BLaER1 (cell line): ENCODE data around the gene MROH7.

ENCODE experiments used
- H3K27ac ChIP-seq: shearing (Covaris generic); formaldehyde crosslinking; 2 replicates; pipeline ENCODE4 v1.8.1; 2022
- H3K27me3 ChIP-seq: shearing (Covaris generic); formaldehyde crosslinking; 2 replicates; pipeline ENCODE4 v1.8.1; 2022
- H3K36me3 ChIP-seq: shearing (Covaris generic); formaldehyde crosslinking; 2 replicates; pipeline ENCODE4 v1.8.1; 2022
- H3K4me1 ChIP-seq: shearing (Covaris generic); formaldehyde crosslinking; 2 replicates; pipeline ENCODE4 v1.8.1; 2022
- H3K4me2 ChIP-seq: shearing (Covaris generic); formaldehyde crosslinking; 2 replicates; pipeline ENCODE4 v1.8.1; 2022
- H3K4me3 ChIP-seq: shearing (Covaris generic); formaldehyde crosslinking; 2 replicates; pipeline ENCODE4 v1.8.1; 2022
- H3K9ac ChIP-seq: shearing (Covaris generic); formaldehyde crosslinking; 2 replicates; pipeline ENCODE4 v1.8.1; 2022
- H3K9me3 ChIP-seq: shearing (Covaris generic); formaldehyde crosslinking; 2 replicates; pipeline ENCODE4 v1.8.1; 2022
- H4K20me1 ChIP-seq: shearing (Covaris generic); formaldehyde crosslinking; 2 replicates; pipeline ENCODE4 v1.8.1; 2022
- Cebpa-rat ChIP-seq: shearing (Covaris generic); IDR thresholded peaks from 2 replicates; pipeline ENCODE4 v1.8.1; 2022

Gene MROH7

DNA sequence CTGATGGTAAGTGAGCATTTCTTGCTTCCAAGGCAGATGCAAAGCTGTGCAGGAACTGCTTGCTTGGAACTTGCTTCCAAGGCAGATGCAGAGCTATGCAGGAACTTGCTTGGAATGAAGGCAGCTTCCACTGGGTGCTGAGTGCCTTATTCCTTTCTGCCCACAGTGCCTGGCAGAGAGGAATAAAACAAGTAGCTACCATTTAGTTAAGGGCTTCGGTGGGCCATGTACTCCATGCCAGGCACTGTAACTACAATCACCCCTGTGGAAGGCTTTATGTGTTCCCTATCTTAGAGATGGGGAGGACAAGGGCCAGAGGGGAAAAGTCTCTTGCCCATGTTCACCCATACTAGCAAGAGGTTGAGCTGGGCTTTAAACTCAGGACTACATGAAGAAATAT lies 8.3 kb downstream of the MROH7 start:
- Histone ChIP-seq H3K4me2 (no peak overlapping the region), H3K27ac (no peak overlapping the region), H3K4me3 (no peak overlapping the region)

DNA sequence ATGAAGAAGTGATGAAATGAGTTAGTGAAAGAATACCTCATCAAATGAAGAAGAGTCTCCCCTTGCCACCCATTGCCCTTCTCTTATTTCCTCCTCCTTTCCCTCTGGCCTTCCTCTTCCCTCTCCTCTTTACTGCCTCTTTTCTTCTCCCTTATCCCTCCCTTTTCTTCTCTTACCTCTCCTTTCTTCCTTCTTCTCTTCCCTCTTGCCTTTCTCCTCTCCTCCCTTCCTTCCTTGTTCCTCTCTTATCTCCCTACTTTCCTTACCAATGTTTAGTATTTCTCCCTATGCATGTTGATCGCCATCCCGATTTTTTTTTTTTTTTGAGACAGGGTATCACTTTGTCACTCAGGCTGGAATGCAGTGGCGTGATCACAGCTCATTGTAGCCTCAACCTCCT lies 8.8 kb downstream of the MROH7 start:
- Histone ChIP-seq H3K4me1 (no peaks in the 10 kb centered on the region), H3K27me3 (no peaks in the 10 kb centered on the region), H3K27ac (no peak overlapping the region), H3K4me2 (no peak overlapping the region), H3K36me3 (no peaks in the 10 kb centered on the region), H4K20me1 (no peaks in the 10 kb centered on the region), H3K9me3 (no peaks in the 10 kb centered on the region), H3K9ac (no peak overlapping the region), H3K4me3 (no peak overlapping the region)
- TF ChIP-seq Cebpa-rat: no peak

More for the DNA sequence above, 8.3 kb downstream of the MROH7 start:
- H3K4me1 ChIP-seq: no peaks in the 10 kb centered on the region
- H3K27me3 ChIP-seq: no peaks in the 10 kb centered on the region
- H3K9ac ChIP-seq: no peak overlapping the region
- H3K9me3 ChIP-seq: 0 out of 2 replicates have a peak, but pooled peaks cover 2% of the 10 kb centered on the region
- TF ChIP-seq Cebpa-rat: no peak
- H3K36me3 ChIP-seq: no peaks in the 10 kb centered on the region
- H4K20me1 ChIP-seq: no peaks in the 10 kb centered on the region

DNA sequence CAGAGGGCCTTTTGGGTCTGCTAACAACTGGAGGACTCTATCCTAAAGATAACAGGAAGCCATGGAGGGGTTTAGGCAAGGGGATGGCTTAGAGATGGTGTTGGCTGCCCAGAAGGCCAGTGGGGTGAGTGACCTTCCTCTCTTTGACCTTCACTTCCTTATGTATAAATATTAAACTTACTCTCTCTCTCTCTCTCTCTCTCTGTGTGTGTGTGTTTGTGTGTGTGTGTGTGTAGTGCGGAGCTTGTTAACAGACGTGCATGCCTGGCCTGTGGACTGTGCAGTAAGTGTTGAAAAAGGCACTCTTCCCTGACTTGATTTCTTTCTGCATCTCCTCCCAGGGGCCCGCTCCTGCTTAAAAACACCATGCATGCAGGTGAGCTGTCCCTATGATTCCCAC lies 10.0 kb downstream of the MROH7 start:
- no peaks in the 10 kb centered on the region for H3K9me3 ChIP-seq
- H3K36me3 ChIP-seq: no peaks in the 10 kb centered on the region
- TF ChIP-seq Cebpa-rat: no peak
- no peak overlapping the region for H3K4me3 ChIP-seq
- H3K9ac ChIP-seq: no peak overlapping the region
- H4K20me1 ChIP-seq: no peaks in the 10 kb centered on the region
- no peaks in the 10 kb centered on the region for H3K4me1 ChIP-seq
- no peak overlapping the region for H3K27ac ChIP-seq
- no peak overlapping the region for H3K4me2 ChIP-seq
- no peaks in the 10 kb centered on the region for H3K27me3 ChIP-seq

DNA sequence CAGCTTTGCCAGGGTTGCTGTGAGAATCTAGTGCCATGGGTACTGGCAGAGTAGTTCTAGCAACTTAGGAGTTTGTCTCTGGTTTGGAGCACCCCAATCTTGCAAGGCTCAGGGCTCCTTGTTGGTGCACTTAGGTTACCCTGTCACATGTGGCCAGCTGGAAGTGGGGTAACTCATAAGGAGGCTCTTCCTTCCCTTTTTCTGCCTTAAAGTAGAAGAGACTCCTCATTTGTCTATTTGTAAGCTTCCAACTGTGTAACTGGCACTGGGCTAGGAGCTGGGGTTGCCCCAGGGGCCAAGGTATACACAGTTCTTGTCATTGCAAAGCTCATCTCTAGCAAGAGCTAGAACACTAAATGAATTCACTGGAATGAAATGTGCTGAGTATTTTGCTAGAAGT lies 10.6 kb downstream of the MROH7 start:
- Histone ChIP-seq H4K20me1 (no peaks in the 10 kb centered on the region), H3K27ac (no peak overlapping the region), H3K9me3 (no peaks in the 10 kb centered on the region), H3K9ac (no peak overlapping the region), H3K4me1 (no peaks in the 10 kb centered on the region), H3K4me2 (no peak overlapping the region), H3K36me3 (no peaks in the 10 kb centered on the region), H3K4me3 (no peak overlapping the region), H3K27me3 (no peaks in the 10 kb centered on the region)
- no peak for TF ChIP-seq Cebpa-rat

DNA sequence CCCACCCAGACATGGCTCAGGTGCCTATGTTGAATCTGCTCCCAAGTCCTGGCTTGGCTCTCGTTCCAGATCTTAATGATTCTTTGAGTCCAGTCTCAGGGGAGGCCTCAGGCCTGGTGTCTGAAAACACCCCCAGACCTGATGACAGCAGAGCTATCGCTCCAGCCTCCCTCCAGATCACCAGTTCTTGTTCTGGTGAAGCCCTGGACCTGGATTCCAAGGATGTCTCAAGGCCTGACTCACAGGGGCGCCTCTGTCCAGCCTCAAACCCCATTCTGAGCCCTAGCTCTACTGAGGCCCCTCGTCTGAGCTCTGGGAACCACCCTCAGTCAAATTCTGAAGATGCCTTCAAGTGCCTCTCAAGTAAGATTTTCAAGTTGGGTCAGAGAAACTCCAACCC lies 11.4 kb downstream of the MROH7 start:
- no peak overlapping the region for H3K27ac ChIP-seq
- no peaks in the 10 kb centered on the region for H3K27me3 ChIP-seq
- H4K20me1 ChIP-seq: no peaks in the 10 kb centered on the region
- no peaks in the 10 kb centered on the region for H3K4me1 ChIP-seq
- no peaks in the 10 kb centered on the region for H3K36me3 ChIP-seq
- peaks cover 5% of the 10 kb centered on the region for H3K9me3 ChIP-seq
- no peak overlapping the region for H3K9ac ChIP-seq
- H3K4me2 ChIP-seq: no peak overlapping the region
- H3K4me3 ChIP-seq: no peak overlapping the region
- TF ChIP-seq Cebpa-rat: no peak

DNA sequence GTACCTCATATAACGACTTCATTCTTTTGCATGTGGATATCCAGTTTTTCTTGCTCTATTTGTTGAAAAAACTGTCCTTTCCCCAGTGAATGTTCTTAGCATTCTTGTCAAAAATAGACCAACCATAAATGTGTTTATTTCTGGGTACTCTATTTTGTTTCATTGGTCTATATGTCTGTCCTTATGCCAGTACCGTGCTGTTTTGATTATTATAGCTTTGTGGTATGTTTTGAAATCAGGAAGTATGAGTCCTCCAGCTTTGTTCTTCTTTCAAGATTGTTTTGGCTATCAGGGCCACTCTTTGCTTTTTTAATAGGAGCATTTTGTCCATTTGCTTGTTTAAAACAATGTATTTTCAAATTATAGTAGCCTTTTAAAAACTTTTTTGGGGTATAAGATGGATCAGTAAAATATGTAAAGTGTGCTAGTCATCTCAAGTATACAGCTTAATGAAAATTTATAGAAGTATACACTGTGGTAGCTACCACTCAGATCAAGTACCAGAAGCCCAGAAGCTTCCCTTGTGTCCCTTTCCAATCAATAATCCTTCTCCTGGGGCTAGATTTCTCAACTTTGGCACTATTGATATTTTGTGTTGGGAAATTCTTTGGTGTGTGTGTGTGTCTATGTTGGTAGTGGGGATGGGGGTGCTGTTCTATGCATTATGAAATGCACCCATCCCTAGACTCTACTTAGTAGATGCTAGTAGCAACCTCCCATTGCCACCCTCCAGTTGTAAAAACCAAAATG lies 16.8 kb downstream of the MROH7 start:
- no peaks in the 10 kb centered on the region for H4K20me1 ChIP-seq
- no peak overlapping the region for H3K27ac ChIP-seq
- no peaks in the 10 kb centered on the region for H3K36me3 ChIP-seq
- H3K4me1 ChIP-seq: no peaks in the 10 kb centered on the region
- no peaks in the 10 kb centered on the region for H3K27me3 ChIP-seq
- H3K4me3 ChIP-seq: no peak overlapping the region
- H3K9ac ChIP-seq: no peak overlapping the region
- H3K9me3 ChIP-seq: peaks cover 23% of the 10 kb centered on the region
- H3K4me2 ChIP-seq: no peak overlapping the region
- TF ChIP-seq Cebpa-rat: no peak

DNA sequence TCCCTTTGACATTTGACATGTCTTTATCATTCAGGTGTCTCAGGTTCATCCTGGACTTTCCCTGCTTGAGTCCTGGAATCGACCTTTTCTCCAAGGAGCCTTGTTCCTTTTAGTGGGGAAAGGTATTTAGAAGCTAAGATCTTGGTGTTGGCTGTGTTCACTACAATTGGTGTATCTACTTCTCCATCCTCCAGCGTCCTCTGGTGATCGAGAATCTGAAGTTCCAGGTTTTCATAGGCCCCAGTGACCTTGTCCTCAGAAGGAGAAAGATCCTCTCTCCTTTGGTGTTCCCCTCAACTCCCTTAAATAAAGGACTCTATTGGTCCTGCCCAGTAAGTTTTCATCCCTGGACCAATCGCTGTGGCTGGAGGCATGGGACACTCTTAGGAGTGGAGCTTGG lies 22.1 kb downstream of the MROH7 start:
- H3K36me3 ChIP-seq: no peaks in the 10 kb centered on the region
- no peak overlapping the region for H3K4me3 ChIP-seq
- no peak overlapping the region for H3K27ac ChIP-seq
- H3K9ac ChIP-seq: no peak overlapping the region
- H3K4me2 ChIP-seq: no peak overlapping the region
- H3K27me3 ChIP-seq: no peaks in the 10 kb centered on the region
- H3K9me3 ChIP-seq: peaks cover 11% of the 10 kb centered on the region
- H4K20me1 ChIP-seq: no peaks in the 10 kb centered on the region
- no peaks in the 10 kb centered on the region for H3K4me1 ChIP-seq
- TF ChIP-seq Cebpa-rat: no peak

DNA sequence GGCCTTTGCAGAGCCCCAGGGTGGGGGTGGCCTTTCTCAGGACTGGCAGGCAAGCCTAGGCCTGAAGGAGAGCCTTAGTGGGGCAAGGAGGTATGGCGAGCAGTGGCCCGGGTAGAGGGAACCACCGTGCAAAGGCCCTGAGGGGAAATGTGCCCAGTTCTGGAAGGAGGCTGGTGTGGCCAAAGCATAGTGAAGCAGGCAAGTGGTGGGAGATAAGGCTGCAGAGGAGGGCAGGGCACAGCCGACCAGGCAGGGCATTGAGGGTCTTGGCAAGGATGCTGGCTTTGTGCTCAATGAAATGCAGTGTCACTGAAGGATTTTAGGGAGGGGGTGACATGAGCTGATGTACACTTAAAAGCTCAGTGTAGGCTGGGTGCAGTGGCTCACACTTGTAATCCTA lies 22.8 kb downstream of the MROH7 start:
- no peaks in the 10 kb centered on the region for H3K4me1 ChIP-seq
- TF ChIP-seq Cebpa-rat: no peak

DNA sequence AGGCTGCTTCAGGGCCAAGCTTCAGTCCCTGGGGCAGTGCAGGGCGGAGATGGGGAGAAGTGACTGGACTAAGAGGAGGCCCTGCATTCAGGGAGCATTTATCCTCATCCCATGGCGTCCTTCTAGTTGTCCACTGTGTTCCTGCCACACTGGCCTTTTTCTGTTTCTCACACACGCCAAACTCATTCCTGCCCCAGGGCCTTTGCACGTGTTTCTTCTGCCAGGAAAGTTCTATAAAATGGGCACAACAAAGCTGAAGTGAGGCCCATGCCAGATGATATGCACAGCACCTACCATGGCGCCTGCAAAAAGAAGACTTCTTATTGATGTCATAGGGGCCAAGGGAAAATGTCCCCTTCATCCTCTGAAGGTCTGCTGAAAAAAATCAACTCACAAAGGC lies 24.3 kb downstream of the MROH7 start:
- no peak overlapping the region for H3K4me2 ChIP-seq

More for the DNA sequence above, 22.8 kb downstream of the MROH7 start:
- Histone ChIP-seq H4K20me1 (no peaks in the 10 kb centered on the region), H3K9me3 (peaks cover 4% of the 10 kb centered on the region; the same call in 1 of the 2 replicates), H3K4me3 (no peak overlapping the region), H3K27ac (no peak overlapping the region), H3K4me2 (no peak overlapping the region), H3K36me3 (no peaks in the 10 kb centered on the region), H3K27me3 (no peaks in the 10 kb centered on the region), H3K9ac (no peak overlapping the region)

DNA sequence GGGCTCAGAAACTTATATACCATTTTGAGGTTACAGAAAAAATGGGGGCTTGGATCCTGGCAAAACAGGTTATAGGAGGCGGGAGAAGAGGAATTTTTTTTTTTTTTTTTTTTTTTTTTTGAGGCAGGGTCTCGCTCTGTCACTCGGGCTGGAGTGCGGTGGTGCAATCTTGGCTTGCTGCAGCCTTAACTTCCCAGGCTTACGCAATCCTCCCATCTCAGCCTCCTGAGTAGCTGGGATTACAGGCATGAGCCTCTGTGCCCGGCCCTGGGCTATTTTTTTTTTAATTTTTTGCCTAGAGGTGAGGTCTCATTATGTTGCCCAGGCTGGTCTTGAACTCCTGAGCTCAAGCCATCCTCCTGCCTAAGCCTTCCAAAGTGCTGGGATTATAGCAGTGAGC lies 24.7 kb downstream of the MROH7 start:
- H3K9me3 ChIP-seq: no peaks in the 10 kb centered on the region
- H3K9ac ChIP-seq: no peak overlapping the region
- no peak overlapping the region for H3K4me3 ChIP-seq
- no peak for TF ChIP-seq Cebpa-rat
- no peaks in the 10 kb centered on the region for H3K27me3 ChIP-seq
- H4K20me1 ChIP-seq: no peaks in the 10 kb centered on the region
- H3K36me3 ChIP-seq: no peaks in the 10 kb centered on the region
- H3K4me1 ChIP-seq: no peaks in the 10 kb centered on the region
- no peak overlapping the region for H3K27ac ChIP-seq
- H3K4me2 ChIP-seq: no peak overlapping the region

More for the DNA sequence above, 24.3 kb downstream of the MROH7 start:
- no peaks in the 10 kb centered on the region for H3K36me3 ChIP-seq
- no peak overlapping the region for H3K27ac ChIP-seq
- H3K4me3 ChIP-seq: no peak overlapping the region
- no peak for TF ChIP-seq Cebpa-rat
- H4K20me1 ChIP-seq: no peaks in the 10 kb centered on the region
- H3K9me3 ChIP-seq: no peaks in the 10 kb centered on the region
- H3K9ac ChIP-seq: no peak overlapping the region
- no peaks in the 10 kb centered on the region for H3K4me1 ChIP-seq
- no peaks in the 10 kb centered on the region for H3K27me3 ChIP-seq

DNA sequence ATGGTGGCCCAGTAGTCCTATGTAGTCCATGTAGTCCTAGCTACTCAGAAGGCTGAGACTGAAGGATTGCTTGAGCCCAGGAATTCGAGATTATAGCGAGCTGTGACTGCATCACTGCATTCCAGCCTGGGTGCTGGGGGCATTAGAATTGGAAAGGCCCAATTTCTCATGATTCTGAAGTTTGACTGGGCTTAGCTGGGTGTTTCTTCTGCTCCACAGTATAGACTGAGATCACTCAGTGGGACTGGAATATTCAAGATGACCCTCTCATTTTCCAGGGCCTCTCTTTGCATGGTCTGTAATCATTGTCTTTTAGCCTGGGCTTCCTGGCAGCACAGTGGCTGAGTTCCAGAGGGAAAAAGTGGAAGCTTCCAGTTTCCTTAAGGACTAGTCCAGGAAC lies 26.2 kb downstream of the MROH7 start:
- TF ChIP-seq Cebpa-rat: no peak
- Histone ChIP-seq H3K27ac (no peak overlapping the region), H4K20me1 (no peaks in the 10 kb centered on the region), H3K4me2 (no peak overlapping the region), H3K9ac (no peak overlapping the region), H3K36me3 (no peaks in the 10 kb centered on the region), H3K27me3 (no peaks in the 10 kb centered on the region), H3K4me1 (no peaks in the 10 kb centered on the region), H3K4me3 (no peak overlapping the region), H3K9me3 (no peaks in the 10 kb centered on the region)
